H9 (cell line): ENCODE results near the gene MFSD6. TPM values are rescaled to one million over a fixed set of nuclear protein-coding genes. Genes with fewer than 3 reads are reported as not detected.

Experiments
- DNase-seq: peaks from one replicate; pipeline ENCODE4 v3.0.0-alpha.2; 2017
- H2AFZ ChIP-seq: one replicate; pipeline ENCODE4 v1.6.1; 2013; ENCODE audit warnings: mild to moderate bottlenecking, low read length, control low read depth, moderate library complexity
- H2AK5ac ChIP-seq: 2 replicates; pipeline ENCODE4 v1.6.1; 2013; ENCODE audit warnings: low read length, control low read depth, mixed read lengths; ENCODE audit not compliant: insufficient read length
- H2BK120ac ChIP-seq: one replicate; pipeline ENCODE4 v1.6.1; 2013; ENCODE audit warnings: low read depth, mild to moderate bottlenecking, low read length, control low read depth, inconsistent platforms; ENCODE audit not compliant: poor library complexity, severe bottlenecking
- H2BK12ac ChIP-seq: 2 replicates; pipeline ENCODE4 v1.6.1; 2013; ENCODE audit warnings: low read length, control low read depth, mixed read lengths, low read depth; ENCODE audit not compliant: insufficient read length
- H2BK15ac ChIP-seq: 2 replicates; pipeline ENCODE4 v1.6.1; 2013; ENCODE audit warnings: low read depth, low read length, control low read depth
- H2BK20ac ChIP-seq: one replicate; pipeline ENCODE4 v1.6.1; 2013; ENCODE audit warnings: low read depth, mild to moderate bottlenecking, low read length, control low read depth, inconsistent platforms; ENCODE audit not compliant: poor library complexity, severe bottlenecking
- H2BK5ac ChIP-seq: 2 replicates; pipeline ENCODE4 v1.6.1; 2013; ENCODE audit warnings: low read length, control low read depth, mixed read lengths; ENCODE audit not compliant: insufficient read length
- H3K14ac ChIP-seq: 2 replicates; pipeline ENCODE4 v1.6.1; 2013; ENCODE audit warnings: low read length, control low read depth; ENCODE audit not compliant: insufficient read depth
- H3K18ac ChIP-seq: 2 replicates; pipeline ENCODE4 v1.6.1; 2013; ENCODE audit warnings: low read depth, mild to moderate bottlenecking, mixed read lengths, low read length, control low read depth; ENCODE audit not compliant: insufficient read length
- H3K23ac ChIP-seq: 2 replicates; pipeline ENCODE4 v1.6.1; 2013; ENCODE audit warnings: low read length, control low read depth, mixed read lengths, low read depth; ENCODE audit not compliant: insufficient read length
- H3K23me2 ChIP-seq: 2 replicates; pipeline ENCODE4 v1.6.1; 2013; ENCODE audit warnings: low read depth, mild to moderate bottlenecking, mixed read lengths, low read length, control low read depth; ENCODE audit not compliant: insufficient read length, poor library complexity, severe bottlenecking
- H3K27ac ChIP-seq: 2 replicates; pipeline ENCODE4 v1.5.1; 2013; ENCODE audit warnings: low read length, control low read depth, mixed read lengths, low read depth; ENCODE audit not compliant: insufficient read length
- H3K27me3 ChIP-seq: 2 replicates; pipeline ENCODE4 v1.6.1; 2013; ENCODE audit warnings: low read length, control low read depth, inconsistent platforms; ENCODE audit not compliant: insufficient read depth
- H3K4ac ChIP-seq: 2 replicates; pipeline ENCODE4 v1.6.1; 2013; ENCODE audit warnings: low read depth, mild to moderate bottlenecking, control low read depth, inconsistent platforms, low read length, moderate library complexity
- H3K4me1 ChIP-seq: 2 replicates; pipeline ENCODE4 v1.6.1; 2013; ENCODE audit warnings: low read length, control low read depth, inconsistent platforms; ENCODE audit not compliant: insufficient read depth
- H3K4me2 ChIP-seq: 2 replicates; pipeline ENCODE4 v1.6.1; 2013; ENCODE audit warnings: low read length, control low read depth, mixed read lengths; ENCODE audit not compliant: insufficient read length, insufficient read depth
- H3K56ac ChIP-seq: 2 replicates; pipeline ENCODE4 v1.6.1; 2013; ENCODE audit warnings: low read depth, mild to moderate bottlenecking, mixed read lengths, low read length, control low read depth; ENCODE audit not compliant: insufficient read length
- H3K79me1 ChIP-seq: 2 replicates; pipeline ENCODE4 v1.6.1; 2013; ENCODE audit warnings: low read depth, mild to moderate bottlenecking, moderate library complexity, low read length, control low read depth, inconsistent platforms; ENCODE audit not compliant: insufficient read depth, poor library complexity, severe bottlenecking
- H3K79me2 ChIP-seq: 2 replicates; pipeline ENCODE4 v1.6.1; 2013; ENCODE audit warnings: low read length, control low read depth, inconsistent platforms; ENCODE audit not compliant: insufficient read depth
- H3K9ac ChIP-seq: 2 replicates; pipeline ENCODE4 v1.6.1; 2013; ENCODE audit warnings: low read length, control low read depth, mixed read lengths; ENCODE audit not compliant: insufficient read length; ENCODE audit errors: extremely low read depth
- H3K9me3 ChIP-seq: one replicate; pipeline ENCODE4 v1.6.1; 2013; ENCODE audit warnings: low read depth, low read length, inconsistent platforms; ENCODE audit not compliant: control insufficient read depth
- H3T11ph ChIP-seq: one replicate; pipeline ENCODE4 v1.6.1; 2013; ENCODE audit warnings: mild to moderate bottlenecking, low read length, control low read depth, inconsistent platforms
- H4K20me1 ChIP-seq: one replicate; pipeline ENCODE4 v1.6.1; 2013; ENCODE audit not compliant: control insufficient read depth, insufficient read length, insufficient read depth
- H4K5ac ChIP-seq: 2 replicates; pipeline ENCODE4 v1.6.1; 2013; ENCODE audit warnings: low read depth, mild to moderate bottlenecking, mixed read lengths, low read length, control low read depth; ENCODE audit not compliant: insufficient read length
- H4K8ac ChIP-seq: replicated peaks from 2 replicates; pipeline ENCODE4 v1.6.1; 2013; ENCODE audit warnings: low read length, control low read depth, mixed read lengths, low read depth; ENCODE audit not compliant: insufficient read length
- H4K91ac ChIP-seq: 2 replicates; pipeline ENCODE4 v1.6.1; 2013; ENCODE audit warnings: low read depth, mild to moderate bottlenecking, moderate library complexity, mixed read lengths, low read length, control low read depth; ENCODE audit not compliant: insufficient read length
- H3K27ac Mint-ChIP-seq, 3 experiments: 2 replicates in 2 of 3; 3 replicates in 1 of 3; pipeline ENCODE4 v1.8.0; 2020 to 2021; ENCODE audit warnings: mixed read lengths in 3 of 3, mild to moderate bottlenecking in 1 of 3, moderate library complexity in 1 of 3
- H3K27me3 Mint-ChIP-seq: 2 replicates; pipeline ENCODE4 v1.8.0; 2021; ENCODE audit warnings: low read depth, mild to moderate bottlenecking, moderate library complexity, mixed read lengths
- H3K36me3 Mint-ChIP-seq, 3 experiments: 2 replicates in 2 of 3; 3 replicates in 1 of 3; pipeline ENCODE4 v1.8.0; 2020 to 2021; ENCODE audit warnings: low read depth in 3 of 3, mixed read lengths in 3 of 3; ENCODE audit not compliant: insufficient read depth in 1 of 3
- H3K4me1 Mint-ChIP-seq, 2 experiments: 2 replicates each; pipeline ENCODE4 v1.8.0; 2020; ENCODE audit warnings: mixed read lengths in 2 of 2
- H3K4me3 Mint-ChIP-seq, 2 experiments: 2 replicates in 1 of 2; 3 replicates in 1 of 2; pipeline ENCODE4 v1.8.0; 2020 to 2021; ENCODE audit warnings: mild to moderate bottlenecking in 2 of 2, mixed read lengths in 2 of 2, moderate library complexity in 1 of 2
- H3K9me3 Mint-ChIP-seq, 2 experiments: 2 replicates in 1 of 2; 3 replicates in 1 of 2; pipeline ENCODE4 v1.8.0; 2020; ENCODE audit warnings: mild to moderate bottlenecking in 2 of 2, mixed read lengths in 2 of 2, moderate library complexity in 1 of 2
- WGBS: extraction: QIAGEN DNeasy Blood & Tissue Kit; methylation state at CpG from one replicate; pipeline ENCODE4 v1.1.7; 2013; ENCODE audit warnings: missing lambda C conversion rate, low lambda C conversion rate, mixed read lengths; ENCODE audit not compliant: insufficient read length; ENCODE audit errors: extremely low coverage; 5-methylcytosine and 5-hydroxymethylcytosine counted together
- total RNA-seq: library from RNA; stranded (reverse); gene quantifications from 2 replicates; pipeline ENCODE4 v1.2.1, GENCODE V29; 2021
- TF ChIP-seq, protein P1 (sequence below): fragments of 200-600 bp; sonication (generic); conservative IDR thresholded peaks from 3 replicates; pipeline ENCODE4 v1.8.0; 2021; ENCODE audit warnings: antibody characterized with exemption, mild to moderate bottlenecking

The MFSD6 gene
- total RNA-seq, 1 experiment from 2014 or later = 4.0 TPM

DNA sequence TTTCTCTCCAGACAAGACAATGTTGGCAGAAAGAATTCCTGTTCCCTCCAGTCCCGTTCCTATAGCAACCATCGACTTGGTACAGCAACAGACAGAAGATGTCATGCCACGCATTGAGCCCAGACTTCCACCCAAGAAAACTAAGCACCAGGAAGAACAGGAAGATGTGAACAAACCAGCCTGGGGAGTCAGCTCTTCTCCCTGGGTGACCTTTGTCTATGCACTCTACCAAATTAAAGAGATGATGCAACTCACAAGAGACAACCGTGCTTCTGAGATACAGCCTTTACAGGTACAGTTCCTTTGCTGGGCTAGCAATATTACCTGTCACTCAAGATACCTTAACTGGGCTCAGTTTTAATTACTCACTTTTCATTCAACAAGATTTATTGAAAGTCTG is 89.3 kb downstream of the MFSD6 start:
- WGBS = no CpG with 5 or more reads among the region's 4 CpGs
- Mint-ChIP-seq H3K4me1 (peaks cover 8 to 12% of the 10 kb centered on the region in 2 experiments), H3K4me3 (no peak overlapping the region), H3K9me3 (peaks cover 0 to 6% of the 10 kb centered on the region in 2 experiments; a peak in 3 of 5 replicates), H3K36me3 (peaks cover 0 to 5% (median 0%) of the 10 kb centered on the region in 3 experiments; a peak in 3 of 7 replicates), H3K27me3 (no peaks in the 10 kb centered on the region), H3K27ac (no peak overlapping the region; a peak in 1 of 7 replicates)
- Histone ChIP-seq H3T11ph (no peak overlapping the region), H3K9me3 (no peaks in the 10 kb centered on the region), H2AK5ac (no peak overlapping the region), H3K9ac (no peak overlapping the region), H4K91ac (no peak overlapping the region), H3K79me2 (no peaks in the 10 kb centered on the region), H4K20me1 (no peaks in the 10 kb centered on the region), H3K23ac (no peak overlapping the region), H3K4me2 (no peak overlapping the region), H2BK5ac (no peak overlapping the region), H3K56ac (no peak overlapping the region), H2AFZ (no peak overlapping the region), H3K79me1 (no peaks in the 10 kb centered on the region), H2BK15ac (no peak overlapping the region), H3K14ac (no peak overlapping the region), H3K4me1 (peaks cover 2% of the 10 kb centered on the region; the same call in 1 of the 2 replicates), H4K8ac (no peak overlapping the region), H3K23me2 (no peaks in the 10 kb centered on the region), H2BK12ac (no peak overlapping the region), H3K4ac (no peak overlapping the region), H2BK20ac (no peak overlapping the region), H3K27me3 (no peaks in the 10 kb centered on the region), H3K18ac (no peak overlapping the region), H3K27ac (no peak overlapping the region), H2BK120ac (no peak overlapping the region), H4K5ac (no peak overlapping the region)
- TF ChIP-seq, protein P1, sequence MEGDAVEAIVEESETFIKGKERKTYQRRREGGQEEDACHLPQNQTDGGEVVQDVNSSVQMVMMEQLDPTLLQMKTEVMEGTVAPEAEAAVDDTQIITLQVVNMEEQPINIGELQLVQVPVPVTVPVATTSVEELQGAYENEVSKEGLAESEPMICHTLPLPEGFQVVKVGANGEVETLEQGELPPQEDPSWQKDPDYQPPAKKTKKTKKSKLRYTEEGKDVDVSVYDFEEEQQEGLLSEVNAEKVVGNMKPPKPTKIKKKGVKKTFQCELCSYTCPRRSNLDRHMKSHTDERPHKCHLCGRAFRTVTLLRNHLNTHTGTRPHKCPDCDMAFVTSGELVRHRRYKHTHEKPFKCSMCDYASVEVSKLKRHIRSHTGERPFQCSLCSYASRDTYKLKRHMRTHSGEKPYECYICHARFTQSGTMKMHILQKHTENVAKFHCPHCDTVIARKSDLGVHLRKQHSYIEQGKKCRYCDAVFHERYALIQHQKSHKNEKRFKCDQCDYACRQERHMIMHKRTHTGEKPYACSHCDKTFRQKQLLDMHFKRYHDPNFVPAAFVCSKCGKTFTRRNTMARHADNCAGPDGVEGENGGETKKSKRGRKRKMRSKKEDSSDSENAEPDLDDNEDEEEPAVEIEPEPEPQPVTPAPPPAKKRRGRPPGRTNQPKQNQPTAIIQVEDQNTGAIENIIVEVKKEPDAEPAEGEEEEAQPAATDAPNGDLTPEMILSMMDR = no peak
- DNase-seq = no peak
